ENCODE data around the gene MMP15.

Gene MMP15

GRCh38 chr16:58019866-58020538 lies 5.6 kb upstream of the MMP15 start:
- no peak for DNase-seq (ENCODE audit: low spot score)

- DNase-seq (ENCODE audit: low spot score) = peak; percentile 65
These were observed 4.7 kb upstream of the MMP15 start for GRCh38 chr16:58020628-58021521.

- DNase-seq (ENCODE audit: low spot score) = no peak
These were observed 3.6 kb upstream of the MMP15 start for GRCh38 chr16:58021661-58022551.

GRCh38 chr16:58022601-58023371 lies 2.8 kb upstream of the MMP15 start:
- no peak for DNase-seq (ENCODE audit: low spot score)

- DNase-seq (ENCODE audit: low spot score) = no peak
These were observed 836 bp upstream of the MMP15 start for GRCh38 chr16:58024486-58025350.

GRCh38 chr16:58026139-58026704 lies 668 bp downstream of the MMP15 start:
- DNase-seq (ENCODE audit: low spot score) = no peak

GRCh38 chr16:58026705-58027160 lies 1.2 kb downstream of the MMP15 start:
- DNase-seq (ENCODE audit: low spot score) = no peak

GRCh38 chr16:58027161-58027915 lies 1.8 kb downstream of the MMP15 start:
- DNase-seq (ENCODE audit: low spot score) = no peak

- no peak for DNase-seq (ENCODE audit: low spot score)
These were observed 2.4 kb downstream of the MMP15 start for GRCh38 chr16:58027916-58028455.

- no peak for DNase-seq (ENCODE audit: low spot score)
These were observed 3.1 kb downstream of the MMP15 start for GRCh38 chr16:58028541-58029070.

- DNase-seq (ENCODE audit: low spot score) = no peak
These were observed 3.9 kb downstream of the MMP15 start for GRCh38 chr16:58029410-58029809.

GRCh38 chr16:58030136-58030840 lies 4.7 kb downstream of the MMP15 start:
- DNase-seq (ENCODE audit: low spot score) = no peak

- no peak for DNase-seq (ENCODE audit: low spot score)
These were observed 5.7 kb downstream of the MMP15 start for GRCh38 chr16:58031016-58031800.

- peak; percentile 55 for DNase-seq (ENCODE audit: low spot score)
These were observed 7.2 kb downstream of the MMP15 start for GRCh38 chr16:58032710-58033293.

- DNase-seq (ENCODE audit: low spot score) = no peak
These were observed 8.7 kb downstream of the MMP15 start for GRCh38 chr16:58034128-58034685.

- no peak for DNase-seq (ENCODE audit: low spot score)
These were observed 9.2 kb downstream of the MMP15 start for GRCh38 chr16:58034774-58035173.
